ENCODE data around the gene PPP3R1.

- TF ChIP-seq CTCF (IDR thresholded peaks at IDR 0.05) (no peak), JUN (IDR thresholded peaks at IDR 0.05) (no peak), ATOH8 (CRISPR knock-in tag; IDR thresholded peaks at IDR 0.05; ENCODE audit: low read depth) (no peak), POLR2A (IDR thresholded peaks at IDR 0.05; ENCODE audit: low read length) (no peak), RFX5 (IDR thresholded peaks at IDR 0.05) (no peak), MAZ (IDR thresholded peaks at IDR 0.05; ENCODE audit: borderline replicate concordance, low read depth, low read length) (no peak), POLR2AphosphoS2 (conservative IDR thresholded peaks at IDR 0.05; ENCODE audit: low read length) (no peak), EHMT2 (IDR thresholded peaks at IDR 0.05; ENCODE audit: low read depth) (no peak)
Observed at GRCh38 chr2:68237976-68238580, 14.3 kb downstream of the PPP3R1 start.
